HL-60 (cell line): ENCODE data around the gene MAD1L1.
A peak's percentile ranks its signal among the peaks of the same experiment; 100 is the strongest.
"Not testable (repeated sequence)": the region's sequence is repeated elsewhere in the genome, so short reads cannot be mapped to it uniquely, and the experiment has no call there.

Experiments
- DNase-seq, 2 experiments: peaks; one replicate each; pipeline ENCODE4 v3.0.0-alpha.2; 2010 to 2020; ENCODE audit warnings: low read depth in 1 of 2, low spot score in 1 of 2
- H3K27ac ChIP-seq: fragments of 250-450 bp; sonication (Bioruptor Pico); replicated peaks from 2 replicates; pipeline ENCODE4 v1.5.1; 2020; ENCODE audit warnings: mild to moderate bottlenecking, moderate library complexity
- H3K27me3 ChIP-seq: fragments of 250-450 bp; sonication (Bioruptor Pico); 2 replicates; pipeline ENCODE4 v1.5.1; 2021; ENCODE audit warnings: mild to moderate bottlenecking, moderate library complexity; ENCODE audit not compliant: insufficient read depth, poor library complexity, severe bottlenecking
- H3K4me3 ChIP-seq: replicated peaks from 2 replicates; pipeline ENCODE4 v1.5.1; 2011; ENCODE audit warnings: mild to moderate bottlenecking, control low read depth, low read length; ENCODE audit not compliant: insufficient read depth
- GABPA ChIP-seq: IDR thresholded peaks from 2 replicates; pipeline ENCODE4 v1.6.1; 2012; ENCODE audit warnings: low read depth
- POLR2AphosphoS5 ChIP-seq: IDR thresholded peaks from 2 replicates; pipeline ENCODE4 v1.6.1; 2012; ENCODE audit warnings: low read depth
- SPI1 ChIP-seq: IDR thresholded peaks from 2 replicates; pipeline ENCODE4 v1.6.1; 2012; ENCODE audit warnings: low read depth, mild to moderate bottlenecking, borderline replicate concordance
- TF ChIP-seq, protein P1 (sequence below): IDR thresholded peaks from 2 replicates; pipeline ENCODE4 v1.6.1; 2012; ENCODE audit warnings: low read depth; ENCODE audit not compliant: insufficient replicate concordance
- TF ChIP-seq, protein P2 (sequence below): IDR thresholded peaks from one replicate; pipeline ENCODE4 v1.5.1; 2011; ENCODE audit warnings: low read length, control low read depth, inconsistent platforms; ENCODE audit not compliant: insufficient read depth

MAD1L1 gene

DNA sequence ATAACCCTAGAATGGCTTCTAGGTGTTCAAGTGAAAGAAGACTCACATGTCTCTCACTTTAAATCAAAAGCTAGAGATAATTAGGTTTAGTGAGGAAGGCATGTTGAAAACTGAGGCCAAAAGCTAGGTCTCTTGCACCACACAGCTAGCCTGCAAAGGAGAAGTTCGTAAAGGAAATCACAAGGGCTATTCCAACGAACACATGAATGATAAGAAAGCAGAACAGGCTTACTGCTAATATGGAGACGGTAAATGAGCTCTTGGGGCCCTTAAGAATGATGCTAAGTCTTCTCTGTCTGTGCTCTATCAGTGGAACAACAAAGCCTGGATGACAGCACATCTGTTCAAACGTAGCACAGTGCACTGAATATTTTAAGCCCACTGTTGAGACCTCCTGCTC lies 401.3 kb downstream of the MAD1L1 start:
- not testable (repeated sequence) for H3K27me3 ChIP-seq, H3K4me3 ChIP-seq
- peak in 1 of 2 experiments; percentile 67 for DNase-seq
- H3K27ac ChIP-seq: peak overlapping the region; percentile 68
- TF ChIP-seq SPI1: peak; percentile 53; the same call in 1 of the 2 replicates

DNA sequence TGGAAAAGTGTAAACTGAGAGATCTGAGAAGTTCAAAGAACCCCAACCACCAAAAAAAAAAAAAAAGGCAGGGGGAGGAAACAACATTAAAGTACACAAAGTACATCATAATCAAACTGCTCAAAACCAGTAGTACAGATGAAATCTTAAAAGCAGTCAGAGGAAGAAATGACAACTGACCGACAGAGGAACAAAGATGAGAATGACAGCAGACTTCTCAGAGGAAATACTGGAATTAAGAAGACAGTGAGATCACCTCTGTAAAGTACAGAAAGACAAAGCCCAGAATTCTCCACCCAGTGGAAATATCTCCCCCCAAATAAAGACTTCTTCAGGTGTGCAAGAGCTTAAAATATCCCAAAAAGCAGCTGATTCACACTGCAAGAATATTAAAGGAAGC lies 403.1 kb downstream of the MAD1L1 start:
- not testable (repeated sequence) for H3K27me3 ChIP-seq, DNase-seq, H3K4me3 ChIP-seq, H3K27ac ChIP-seq

DNA sequence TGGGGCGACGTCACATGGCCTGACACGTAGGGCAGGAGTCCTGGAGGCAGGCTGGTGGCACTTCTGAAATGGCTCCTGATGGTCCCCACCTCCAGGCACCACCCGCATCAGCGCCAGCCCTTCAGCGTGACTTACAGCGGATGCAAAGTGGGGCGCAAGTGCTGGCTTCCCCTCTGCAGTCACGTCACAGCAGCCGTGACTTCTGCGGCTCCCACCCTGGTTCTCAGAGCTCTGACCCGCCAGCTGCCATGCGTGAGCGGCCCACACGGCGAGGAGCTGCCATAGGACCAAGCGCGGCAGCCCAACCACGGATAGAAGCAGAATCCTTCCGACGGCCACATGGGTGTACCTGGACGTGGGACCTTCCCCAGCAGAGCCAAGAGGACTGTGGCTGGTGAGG lies 403.6 kb downstream of the MAD1L1 start:
- TF ChIP-seq SPI1 (no peak), POLR2AphosphoS5 (no peak), GABPA (no peak)
- TF ChIP-seq, protein P1, sequence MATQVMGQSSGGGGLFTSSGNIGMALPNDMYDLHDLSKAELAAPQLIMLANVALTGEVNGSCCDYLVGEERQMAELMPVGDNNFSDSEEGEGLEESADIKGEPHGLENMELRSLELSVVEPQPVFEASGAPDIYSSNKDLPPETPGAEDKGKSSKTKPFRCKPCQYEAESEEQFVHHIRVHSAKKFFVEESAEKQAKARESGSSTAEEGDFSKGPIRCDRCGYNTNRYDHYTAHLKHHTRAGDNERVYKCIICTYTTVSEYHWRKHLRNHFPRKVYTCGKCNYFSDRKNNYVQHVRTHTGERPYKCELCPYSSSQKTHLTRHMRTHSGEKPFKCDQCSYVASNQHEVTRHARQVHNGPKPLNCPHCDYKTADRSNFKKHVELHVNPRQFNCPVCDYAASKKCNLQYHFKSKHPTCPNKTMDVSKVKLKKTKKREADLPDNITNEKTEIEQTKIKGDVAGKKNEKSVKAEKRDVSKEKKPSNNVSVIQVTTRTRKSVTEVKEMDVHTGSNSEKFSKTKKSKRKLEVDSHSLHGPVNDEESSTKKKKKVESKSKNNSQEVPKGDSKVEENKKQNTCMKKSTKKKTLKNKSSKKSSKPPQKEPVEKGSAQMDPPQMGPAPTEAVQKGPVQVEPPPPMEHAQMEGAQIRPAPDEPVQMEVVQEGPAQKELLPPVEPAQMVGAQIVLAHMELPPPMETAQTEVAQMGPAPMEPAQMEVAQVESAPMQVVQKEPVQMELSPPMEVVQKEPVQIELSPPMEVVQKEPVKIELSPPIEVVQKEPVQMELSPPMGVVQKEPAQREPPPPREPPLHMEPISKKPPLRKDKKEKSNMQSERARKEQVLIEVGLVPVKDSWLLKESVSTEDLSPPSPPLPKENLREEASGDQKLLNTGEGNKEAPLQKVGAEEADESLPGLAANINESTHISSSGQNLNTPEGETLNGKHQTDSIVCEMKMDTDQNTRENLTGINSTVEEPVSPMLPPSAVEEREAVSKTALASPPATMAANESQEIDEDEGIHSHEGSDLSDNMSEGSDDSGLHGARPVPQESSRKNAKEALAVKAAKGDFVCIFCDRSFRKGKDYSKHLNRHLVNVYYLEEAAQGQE: no peak
- TF ChIP-seq, protein P2, sequence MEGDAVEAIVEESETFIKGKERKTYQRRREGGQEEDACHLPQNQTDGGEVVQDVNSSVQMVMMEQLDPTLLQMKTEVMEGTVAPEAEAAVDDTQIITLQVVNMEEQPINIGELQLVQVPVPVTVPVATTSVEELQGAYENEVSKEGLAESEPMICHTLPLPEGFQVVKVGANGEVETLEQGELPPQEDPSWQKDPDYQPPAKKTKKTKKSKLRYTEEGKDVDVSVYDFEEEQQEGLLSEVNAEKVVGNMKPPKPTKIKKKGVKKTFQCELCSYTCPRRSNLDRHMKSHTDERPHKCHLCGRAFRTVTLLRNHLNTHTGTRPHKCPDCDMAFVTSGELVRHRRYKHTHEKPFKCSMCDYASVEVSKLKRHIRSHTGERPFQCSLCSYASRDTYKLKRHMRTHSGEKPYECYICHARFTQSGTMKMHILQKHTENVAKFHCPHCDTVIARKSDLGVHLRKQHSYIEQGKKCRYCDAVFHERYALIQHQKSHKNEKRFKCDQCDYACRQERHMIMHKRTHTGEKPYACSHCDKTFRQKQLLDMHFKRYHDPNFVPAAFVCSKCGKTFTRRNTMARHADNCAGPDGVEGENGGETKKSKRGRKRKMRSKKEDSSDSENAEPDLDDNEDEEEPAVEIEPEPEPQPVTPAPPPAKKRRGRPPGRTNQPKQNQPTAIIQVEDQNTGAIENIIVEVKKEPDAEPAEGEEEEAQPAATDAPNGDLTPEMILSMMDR: no peak
- Histone ChIP-seq H3K27me3 (no peaks in the 10 kb centered on the region), H3K27ac (no peak overlapping the region), H3K4me3 (no peak overlapping the region)
- no peak for DNase-seq

DNA sequence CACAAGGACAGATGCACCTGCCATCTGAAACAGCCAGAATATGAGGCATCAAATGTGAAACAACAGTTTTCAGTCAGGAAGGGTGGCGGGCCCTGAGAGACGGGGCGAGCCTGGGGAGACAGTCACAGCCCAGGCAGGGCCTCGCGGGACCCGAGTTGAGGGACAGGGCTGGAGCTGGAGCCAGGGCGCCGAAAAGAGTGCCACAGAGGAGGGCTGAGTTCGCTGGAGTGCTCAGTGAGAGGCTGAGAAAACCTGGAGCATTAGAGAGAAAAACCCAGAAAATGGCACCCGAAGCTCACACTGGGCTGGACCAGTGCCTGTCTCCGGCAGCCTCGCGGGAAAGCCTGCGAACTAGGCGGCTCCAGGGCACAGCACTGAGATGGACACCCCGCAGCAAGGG lies 404.6 kb downstream of the MAD1L1 start:
- H3K27ac ChIP-seq, H3K27me3 ChIP-seq, DNase-seq, H3K4me3 ChIP-seq: not testable (repeated sequence)

DNA sequence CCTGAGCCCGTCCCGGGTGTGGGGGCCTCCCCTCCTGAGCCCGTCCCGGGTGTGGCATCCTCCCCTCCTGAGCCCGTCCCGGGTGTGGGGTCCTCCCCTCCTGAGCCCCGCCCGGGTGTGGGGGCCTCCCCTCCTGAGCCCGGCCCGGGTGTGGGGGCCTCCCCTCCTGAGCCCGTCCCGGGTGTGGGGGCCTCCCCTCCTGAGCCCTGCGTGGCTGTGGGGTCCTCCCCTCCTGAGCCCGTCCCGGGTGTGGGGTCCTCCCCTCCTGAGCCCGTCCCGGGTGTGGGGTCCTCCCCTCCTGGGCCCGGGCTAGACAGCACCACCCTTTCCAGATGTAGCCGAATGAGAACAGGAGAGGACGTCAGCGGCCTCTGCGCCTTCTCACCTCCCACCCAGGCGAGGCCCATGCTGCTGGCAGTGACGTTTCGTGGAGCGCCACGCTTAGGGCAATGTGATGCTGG lies 405.2 kb downstream of the MAD1L1 start:
- DNase-seq, H3K27ac ChIP-seq, H3K27me3 ChIP-seq, H3K4me3 ChIP-seq: not testable (repeated sequence)

DNA sequence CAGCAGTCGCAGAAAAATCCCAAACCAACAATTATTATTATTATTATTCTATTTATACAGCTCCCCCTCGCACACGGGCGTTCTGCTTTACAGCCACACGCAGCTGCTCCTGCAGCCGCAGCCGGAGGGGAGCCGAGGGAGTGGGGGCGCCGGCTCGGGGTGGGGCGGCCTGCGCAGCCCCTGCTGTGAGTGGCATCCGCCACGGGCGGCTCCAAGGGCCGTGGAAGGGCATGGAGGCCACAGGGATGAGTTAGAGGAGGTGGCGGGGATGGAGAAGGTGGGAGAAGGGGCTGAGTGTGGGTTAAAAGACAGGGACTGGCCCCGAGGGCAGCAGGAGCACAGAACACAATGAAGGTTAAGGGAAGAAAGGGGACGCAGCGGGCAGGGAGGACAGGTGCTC lies 405.8 kb downstream of the MAD1L1 start:
- DNase-seq: not testable (repeated sequence)

DNA sequence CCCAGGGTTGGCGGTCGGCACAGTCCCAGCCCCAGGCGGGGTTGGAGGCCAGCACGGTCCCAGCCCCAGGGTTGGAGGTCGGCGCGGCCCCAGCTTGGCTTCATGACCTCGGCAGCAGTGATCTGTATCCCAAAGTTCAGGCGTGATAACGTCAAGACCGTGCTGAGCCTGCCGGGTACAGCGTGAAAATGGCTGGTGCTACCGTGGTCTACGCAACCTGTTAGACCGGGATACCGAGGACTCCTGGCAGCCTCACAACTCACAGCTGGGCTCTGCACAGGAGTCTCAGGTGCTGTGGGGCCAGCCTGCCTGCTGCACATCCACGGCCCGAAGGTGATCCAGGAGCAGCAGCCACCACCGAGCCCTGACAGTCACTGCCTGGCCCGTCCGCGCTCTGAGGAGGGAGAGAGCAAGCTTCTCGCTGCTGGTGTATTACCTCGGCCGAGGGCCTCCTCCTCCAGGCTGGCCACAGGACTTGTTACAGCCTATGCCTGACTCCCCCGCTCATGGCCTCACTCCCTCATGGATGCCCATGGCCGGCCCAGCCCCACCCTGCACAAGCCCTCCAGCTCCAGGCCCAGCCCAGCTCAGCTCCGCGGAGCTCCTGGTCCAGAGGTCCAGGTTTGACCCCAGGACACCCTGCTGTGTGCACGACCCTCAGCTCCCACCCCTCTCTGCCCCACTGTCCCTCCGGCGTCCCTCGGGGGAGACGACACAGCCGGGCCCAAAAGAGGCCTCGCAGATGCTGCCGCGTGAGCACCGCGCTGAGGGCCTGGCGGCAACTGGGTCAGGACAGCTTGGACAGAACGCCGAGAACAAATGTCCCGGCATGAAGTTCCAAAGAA lies 406.6 kb downstream of the MAD1L1 start:
- H3K27me3 ChIP-seq: no peaks in the 10 kb centered on the region
- no peak overlapping the region for H3K27ac ChIP-seq
- no peak for DNase-seq
- no peak overlapping the region for H3K4me3 ChIP-seq
- no peak for TF ChIP-seq SPI1
- TF ChIP-seq, protein P1: no peak
- TF ChIP-seq GABPA: no peak
- TF ChIP-seq, protein P2: no peak
- TF ChIP-seq POLR2AphosphoS5: no peak

More for the DNA sequence above, 405.8 kb downstream of the MAD1L1 start:
- H3K27ac ChIP-seq, H3K4me3 ChIP-seq, H3K27me3 ChIP-seq: not testable (repeated sequence)

DNA sequence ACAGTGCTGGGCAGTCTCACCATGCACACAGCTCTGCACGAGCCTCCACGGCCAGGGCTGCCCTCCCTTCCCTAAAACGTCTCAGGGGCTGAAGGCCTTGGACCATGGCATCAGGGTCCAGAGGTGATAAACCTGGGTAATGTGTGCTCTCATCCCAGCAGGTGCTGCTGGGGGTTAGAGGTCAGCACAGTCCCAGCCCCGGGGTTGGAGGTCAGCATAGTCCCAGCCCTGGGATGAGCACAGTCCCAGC lies 407.2 kb downstream of the MAD1L1 start:
- H3K27ac ChIP-seq, DNase-seq, H3K27me3 ChIP-seq, H3K4me3 ChIP-seq: not testable (repeated sequence)
